Activated T-cell treated with anti-CD3 and anti-CD28 coated beads for 48 hours (primary cell): Measurements from ENCODE around the gene QRFP.
"Not testable (repeated sequence)": the region's sequence is repeated elsewhere in the genome, so short reads cannot be mapped to it uniquely, and the experiment has no call there.

ENCODE experiments used
- DNase-seq: peaks from one replicate; pipeline ENCODE4 v3.0.0-alpha.2; 2020; ENCODE audit warnings: low read depth

Gene QRFP

DNA sequence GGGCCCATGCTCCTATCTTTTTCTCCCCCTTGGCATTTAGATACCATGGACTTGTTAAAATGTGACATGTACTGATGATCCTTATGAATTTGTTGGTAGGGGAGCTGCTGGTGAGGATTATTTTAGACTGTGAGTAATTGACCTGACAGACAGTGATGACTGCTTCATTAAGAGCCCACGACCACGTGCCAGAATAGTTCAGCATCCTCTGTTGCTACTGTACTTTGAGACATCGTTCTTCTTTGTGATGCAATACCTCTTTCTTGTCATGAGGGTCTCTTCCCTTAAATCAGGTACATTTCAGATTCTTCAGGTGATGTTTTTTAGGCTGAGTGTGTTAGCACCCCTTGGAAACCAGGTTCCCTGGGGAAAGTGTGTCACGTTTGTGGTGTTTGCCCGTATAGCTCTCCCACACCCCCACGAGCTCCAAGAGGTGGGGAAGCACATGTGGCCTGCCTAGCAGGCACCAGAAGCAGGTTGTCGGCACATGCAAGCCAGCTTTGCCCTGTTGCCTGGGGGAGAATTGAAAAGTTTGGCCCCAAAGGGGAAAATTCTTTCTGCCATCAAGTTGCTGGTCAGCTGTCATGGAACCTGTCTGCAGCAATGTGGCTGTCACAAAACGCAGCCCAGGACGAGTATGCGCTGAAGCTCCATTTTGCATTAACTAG, 25.1 kb downstream of the QRFP start:
- DNase-seq, result no peak

DNA sequence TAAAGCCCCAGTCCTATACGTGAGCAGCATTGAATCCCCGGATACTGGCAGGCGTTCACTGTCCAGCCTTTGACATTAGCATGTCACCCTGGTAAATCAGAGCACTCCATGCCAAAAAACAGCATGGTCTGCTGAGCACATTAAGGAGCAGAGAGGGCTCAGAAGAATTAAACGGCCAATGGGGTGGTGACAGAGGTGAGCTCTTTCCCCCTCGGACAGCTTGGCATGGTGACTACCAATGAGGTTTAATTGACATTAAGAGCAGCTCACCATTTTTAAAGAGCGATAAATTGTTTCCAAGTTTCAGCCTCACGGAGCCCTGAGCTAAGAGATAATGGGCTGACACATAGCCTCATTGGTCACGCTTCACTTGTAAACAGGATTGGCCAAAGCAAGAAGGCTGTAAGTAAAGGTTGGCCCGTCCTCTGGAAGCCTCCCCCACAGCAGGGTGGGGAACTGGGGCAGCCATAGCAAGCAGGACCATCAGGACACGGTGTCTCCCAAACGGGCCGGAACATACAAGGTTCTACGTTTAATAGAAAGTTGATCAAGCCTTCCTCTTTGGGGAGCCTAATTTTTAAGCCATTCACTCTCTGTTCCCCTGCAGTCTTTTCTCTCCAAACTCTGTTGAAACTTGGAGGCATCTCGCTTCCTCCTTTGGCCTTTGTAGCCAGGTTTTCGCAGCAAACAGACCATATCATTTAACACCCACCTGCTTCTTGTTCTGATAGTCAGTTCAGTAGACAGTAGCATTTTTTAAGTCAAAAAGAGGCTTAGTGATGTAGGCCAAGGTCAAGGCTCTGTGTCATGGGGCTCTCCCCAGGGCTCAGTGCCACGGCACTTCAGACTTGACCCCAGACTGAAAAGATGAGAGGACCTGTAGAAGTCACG, 25.9 kb downstream of the QRFP start:
- DNase-seq, result no peak

DNA sequence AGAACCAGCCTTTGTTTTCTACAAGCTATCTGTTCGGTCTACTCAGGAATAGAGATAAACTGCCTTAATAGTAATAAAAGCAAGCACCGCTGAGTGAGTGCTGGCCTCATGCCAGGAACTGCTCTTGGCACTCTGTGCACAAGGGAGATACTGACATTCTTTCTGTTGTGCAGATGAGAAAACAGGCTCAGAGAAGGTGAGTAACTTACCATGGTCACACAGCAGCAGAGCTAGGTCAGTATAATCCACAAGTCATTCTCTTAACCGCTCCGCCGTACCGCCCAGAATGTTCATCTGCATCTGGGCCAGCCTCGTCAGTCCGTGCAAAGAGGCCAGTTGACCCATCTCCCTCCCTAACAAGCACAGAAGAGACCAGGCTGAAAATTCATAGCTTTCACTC, 27.4 kb downstream of the QRFP start:
- DNase-seq, result no peak

DNA sequence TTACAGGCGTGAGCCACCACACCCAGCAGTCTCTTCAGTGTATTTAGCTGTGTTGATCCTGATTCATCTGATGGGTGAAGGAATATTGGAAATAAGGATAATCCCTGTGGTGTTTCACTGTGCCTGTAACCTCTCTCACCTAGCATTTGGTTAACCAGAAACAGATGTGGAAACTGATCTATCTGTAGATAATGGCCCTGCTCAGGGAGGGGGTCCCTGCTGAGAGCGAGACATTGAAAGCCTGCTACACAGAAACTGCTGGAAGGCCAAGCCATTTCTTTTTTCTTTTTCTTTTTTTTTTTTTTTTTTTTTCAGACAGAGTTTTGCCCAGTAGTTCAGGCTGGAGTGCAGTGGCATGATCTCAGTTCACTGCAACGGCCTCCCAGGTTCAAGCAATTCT, 28.4 kb downstream of the QRFP start:
- no peak for DNase-seq

DNA sequence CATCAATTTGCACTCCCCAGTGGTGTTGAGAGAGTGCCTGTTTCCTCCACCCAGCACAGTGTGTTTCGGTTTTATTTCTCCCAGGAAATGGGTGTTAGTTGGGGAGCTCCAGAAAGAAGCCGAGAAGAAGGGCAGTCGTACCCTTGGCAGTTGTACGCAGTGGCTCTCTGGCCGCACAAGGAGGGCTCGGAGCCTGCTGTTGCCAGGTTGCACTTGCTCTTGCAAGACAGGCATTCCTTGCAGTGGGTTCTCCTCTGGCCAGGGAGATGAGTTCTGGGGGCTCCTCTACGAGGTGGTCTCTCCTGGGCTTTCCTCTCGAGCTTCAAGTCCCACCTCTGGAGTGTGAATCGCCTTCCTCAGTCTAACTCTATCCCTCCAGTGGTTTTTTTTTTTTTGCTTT, 29.1 kb downstream of the QRFP start:
- DNase-seq, result no peak

DNA sequence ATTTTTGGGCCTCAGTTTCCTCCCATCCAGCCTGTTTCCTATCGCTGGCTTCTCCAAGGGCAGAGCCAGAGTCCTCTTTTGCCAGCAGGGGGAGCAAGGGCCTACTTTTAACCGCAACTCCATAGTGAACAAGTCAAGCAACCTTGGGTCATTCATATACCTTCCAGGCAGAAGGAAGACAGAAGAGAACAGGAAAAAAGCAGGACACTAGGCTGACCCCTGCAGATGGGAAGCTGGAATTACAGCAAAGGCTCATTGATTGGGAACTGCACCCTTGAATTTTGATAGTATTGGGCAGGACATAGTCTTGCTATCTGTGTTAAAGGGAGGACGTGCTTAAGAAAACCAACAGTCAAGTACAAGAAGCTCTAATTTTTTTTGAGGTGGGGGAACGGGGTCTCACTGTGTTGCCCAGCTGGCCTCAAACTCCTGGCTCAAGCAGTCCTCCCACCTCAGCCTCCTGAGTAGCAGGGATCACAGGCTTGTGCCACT, 30.1 kb downstream of the QRFP start:
- peak; percentile 21 for DNase-seq

DNA sequence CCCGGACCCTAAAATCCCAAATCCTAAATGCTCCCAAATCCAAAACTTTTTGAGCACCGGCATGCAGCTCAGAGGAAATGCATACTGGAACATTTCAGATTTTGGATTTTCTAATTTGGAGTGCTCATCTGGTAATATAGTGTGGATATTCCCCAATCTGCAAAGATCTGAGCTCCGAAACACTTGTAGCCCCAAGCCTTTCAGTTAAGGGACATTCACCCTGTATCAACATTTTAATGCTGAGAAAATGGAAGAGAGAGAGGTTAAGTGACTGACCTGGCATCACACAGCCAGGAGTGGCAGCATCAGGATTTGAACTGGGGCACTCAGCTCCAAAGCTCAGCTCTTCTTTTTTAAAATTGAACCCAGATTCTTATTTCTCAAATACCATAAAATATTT, 30.7 kb downstream of the QRFP start:
- no peak for DNase-seq

DNA sequence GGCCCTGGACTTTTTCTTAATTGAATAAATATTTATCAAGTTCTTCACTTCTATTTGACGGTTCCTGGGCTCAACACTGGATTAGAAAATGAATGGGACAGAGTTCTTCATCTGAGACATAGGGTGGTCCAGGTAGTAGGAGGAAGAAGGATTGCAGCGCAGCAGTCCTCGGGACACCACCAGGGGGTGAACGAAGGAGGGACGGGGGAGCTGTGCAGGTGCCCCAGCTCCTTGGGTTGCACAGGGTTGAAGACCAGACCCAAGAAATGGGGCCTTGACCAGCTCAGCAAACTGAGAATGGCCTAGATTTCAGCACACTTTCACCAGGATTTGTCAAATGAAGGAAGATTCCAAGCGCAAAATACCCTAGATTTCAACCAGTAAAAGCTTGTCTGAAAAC, 32.1 kb downstream of the QRFP start:
- DNase-seq, result no peak

DNA sequence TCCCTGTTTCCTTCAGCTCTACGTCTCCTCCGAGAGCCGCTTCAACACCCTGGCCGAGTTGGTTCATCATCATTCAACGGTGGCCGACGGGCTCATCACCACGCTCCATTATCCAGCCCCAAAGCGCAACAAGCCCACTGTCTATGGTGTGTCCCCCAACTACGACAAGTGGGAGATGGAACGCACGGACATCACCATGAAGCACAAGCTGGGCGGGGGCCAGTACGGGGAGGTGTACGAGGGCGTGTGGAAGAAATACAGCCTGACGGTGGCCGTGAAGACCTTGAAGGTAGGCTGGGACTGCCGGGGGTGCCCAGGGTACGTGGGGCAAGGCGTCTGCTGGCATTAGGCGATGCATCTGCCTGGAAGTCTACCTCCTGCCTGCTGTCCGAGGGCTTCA, 33.9 kb downstream of the QRFP start:
- DNase-seq, result no peak

DNA sequence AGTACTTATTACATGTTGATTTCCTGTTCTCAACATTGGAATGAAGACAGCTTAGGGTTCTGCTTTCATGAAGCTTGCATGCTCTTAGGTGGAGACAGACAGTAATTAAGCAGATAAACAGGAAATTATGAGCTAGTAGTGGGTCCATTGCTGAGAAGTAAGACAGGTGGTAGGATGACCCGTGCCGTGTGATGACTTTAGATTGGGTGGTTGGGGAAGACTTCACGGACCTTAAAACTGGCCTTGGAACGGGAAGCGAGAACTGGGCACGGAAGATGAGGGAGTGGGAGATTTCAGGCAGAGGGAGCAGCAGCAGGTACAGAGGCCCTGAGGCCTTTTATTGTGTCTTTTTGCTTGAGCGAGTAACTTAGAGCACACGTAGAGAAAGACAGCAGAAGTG, 34.4 kb downstream of the QRFP start:
- no peak for DNase-seq

DNA sequence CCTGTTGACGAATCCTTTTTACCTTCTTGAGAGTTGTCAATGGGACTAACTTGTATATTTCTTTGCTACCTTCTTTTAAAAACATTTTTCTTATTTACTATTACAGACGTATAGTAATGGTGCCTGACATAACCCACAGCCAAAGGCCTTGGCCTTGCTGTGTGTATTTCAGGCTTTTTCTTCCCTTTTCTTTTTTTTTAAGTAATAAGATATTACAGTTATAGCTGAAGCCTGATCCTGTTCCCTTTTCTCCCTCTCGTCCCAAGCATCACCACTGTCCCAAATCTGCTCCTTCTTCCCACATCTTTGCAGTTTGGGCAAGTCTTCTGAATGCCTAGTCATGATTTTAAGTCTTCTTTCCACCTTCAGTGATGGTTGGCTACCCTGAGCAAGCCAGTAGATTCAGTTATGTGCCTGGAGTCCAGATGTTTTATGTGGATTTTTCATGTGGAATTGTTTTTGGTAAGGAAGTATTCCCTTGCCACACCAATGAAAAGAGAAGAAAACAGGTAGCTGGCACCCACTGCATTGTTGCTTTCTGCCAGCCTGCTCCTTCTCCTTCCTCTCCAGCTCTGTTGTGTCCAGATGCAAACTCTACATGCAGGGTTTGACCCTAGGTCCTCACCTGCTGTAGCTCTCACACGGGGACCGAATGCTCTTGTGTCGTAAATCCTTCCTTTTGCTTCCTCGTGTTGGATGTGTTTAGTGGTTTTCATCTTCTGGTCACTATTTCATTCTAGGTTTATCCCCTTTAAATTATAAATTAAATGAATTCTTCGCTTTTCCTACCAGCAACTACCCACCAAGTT, 35.0 kb downstream of the QRFP start:
- no peak for DNase-seq

DNA sequence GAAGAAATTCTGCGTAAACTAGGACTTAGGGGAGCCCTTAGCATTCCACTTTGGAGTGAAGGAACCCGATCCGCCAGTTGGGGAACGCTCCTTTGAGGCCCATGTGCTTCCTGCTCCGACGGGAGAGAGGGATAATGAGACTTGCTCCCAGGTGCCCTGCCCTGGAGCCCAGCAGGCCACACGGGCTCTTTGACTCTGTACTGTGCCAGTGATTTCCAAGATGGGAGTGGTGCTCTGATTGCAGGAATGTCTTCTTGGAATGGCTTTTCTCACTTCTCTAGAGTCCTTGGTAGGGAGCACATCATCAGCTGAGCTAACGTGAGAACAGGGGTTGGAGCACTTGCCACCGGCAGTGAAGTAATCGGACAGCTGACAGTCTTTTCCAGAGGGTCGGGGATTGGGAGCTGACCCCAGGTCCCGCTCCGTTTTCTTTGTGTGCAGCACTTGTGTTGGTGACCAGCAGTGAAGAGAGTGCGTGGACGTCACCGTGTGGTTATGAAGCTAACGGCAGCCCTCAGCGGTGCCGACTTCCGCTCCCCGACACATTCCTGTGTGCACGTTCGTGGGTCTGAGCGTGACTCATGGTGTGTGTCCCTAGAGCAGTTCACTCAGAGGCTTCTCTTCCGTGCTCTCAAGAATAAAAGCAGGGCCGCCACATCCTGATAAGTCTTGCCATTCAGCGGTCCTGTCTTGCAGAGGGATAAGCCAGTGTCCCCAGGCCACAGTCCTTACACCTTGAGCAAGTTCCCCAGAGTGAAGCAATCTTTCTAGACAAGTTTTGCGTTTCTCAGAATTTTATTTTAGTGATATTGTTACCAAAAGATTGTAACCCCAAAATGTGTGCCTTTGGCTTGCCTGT, 35.9 kb downstream of the QRFP start:
- DNase-seq, result no peak

DNA sequence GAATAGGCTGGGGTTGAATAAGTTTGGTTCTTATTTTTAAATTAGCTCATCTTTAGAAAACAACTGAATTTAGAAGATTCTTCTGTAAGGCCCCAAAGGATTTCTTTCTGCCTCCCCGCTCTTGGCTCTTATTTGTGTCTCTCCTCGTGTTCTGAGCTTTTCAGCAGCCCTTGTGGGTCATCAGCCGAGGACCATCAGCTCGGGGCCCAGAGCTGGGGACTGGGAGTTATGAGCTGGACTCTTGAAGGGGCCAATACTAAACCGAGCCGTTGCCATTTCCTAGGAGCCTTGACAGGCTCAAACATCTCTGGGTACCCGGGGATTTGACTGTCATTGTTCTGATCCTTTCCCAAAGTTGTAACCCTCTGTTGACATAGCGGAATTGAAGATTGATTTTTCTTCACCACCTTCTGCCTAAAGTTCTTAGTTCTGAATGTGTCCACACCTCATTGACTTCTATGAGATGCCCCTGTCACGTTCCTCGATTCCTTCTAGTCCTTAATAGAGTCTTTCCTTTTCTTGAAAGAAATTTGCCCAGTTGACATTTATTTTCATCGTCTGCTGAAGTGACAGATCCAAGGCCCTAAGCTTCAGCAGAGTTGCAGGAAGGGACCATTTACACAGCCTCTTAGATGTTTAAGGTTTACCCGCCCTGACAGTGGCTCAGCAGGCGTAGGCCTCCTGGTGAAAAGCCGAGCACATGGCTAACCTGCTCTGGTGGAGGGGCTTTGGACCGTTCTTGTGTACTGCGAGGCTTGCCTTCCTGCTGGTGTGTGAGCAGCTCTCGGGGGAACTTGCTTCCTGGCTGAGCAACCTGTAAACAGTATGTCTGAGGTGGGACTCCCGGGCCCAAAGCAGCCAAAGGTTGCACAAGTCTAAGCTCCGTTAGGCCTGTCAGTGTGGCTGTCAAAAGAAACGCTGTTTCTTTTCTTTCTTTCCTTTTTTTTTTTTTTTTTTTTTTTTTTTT, 37.6 kb downstream of the QRFP start:
- DNase-seq, result no peak

DNA sequence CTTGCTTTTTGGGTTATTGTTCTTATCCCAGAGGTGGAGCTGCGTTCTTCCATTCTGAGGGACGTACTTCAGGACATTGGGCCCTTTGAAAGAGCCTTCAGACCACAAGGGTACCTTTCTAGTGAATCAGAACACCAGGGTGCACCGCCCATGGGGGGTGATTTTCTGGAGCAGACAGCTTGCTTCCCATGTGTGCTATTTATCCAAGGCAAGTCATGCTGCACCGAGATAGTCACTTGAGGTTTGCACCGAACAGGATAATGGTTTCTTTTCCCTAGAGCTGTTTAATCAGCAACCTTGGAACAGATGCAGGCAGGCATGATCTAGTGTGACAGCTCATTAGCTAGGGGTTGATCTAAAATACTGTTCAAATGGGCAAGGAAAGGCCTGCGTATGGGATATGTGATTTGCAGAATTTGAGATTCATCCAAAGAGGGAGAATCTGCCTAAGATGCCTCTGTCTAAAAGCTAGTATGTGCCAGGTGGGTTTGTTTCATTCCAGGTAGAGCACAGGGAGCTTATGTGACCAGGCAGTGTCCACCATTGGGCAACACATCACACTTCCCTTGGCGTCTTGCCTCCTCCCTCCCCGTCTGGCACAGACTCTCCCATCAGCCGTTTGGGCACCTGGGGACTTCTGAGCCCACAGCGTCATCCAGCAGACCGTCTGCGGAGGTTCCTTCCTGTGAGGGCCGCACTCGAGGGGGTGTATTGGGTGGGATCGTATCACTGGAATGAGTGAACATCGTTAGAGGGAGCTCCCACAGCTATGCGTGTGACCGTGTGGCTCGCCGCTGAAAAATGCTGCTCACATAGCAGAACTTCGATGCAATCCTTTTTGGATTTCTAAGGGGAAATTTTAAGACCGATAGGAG, 38.5 kb downstream of the QRFP start:
- DNase-seq, result no peak

DNA sequence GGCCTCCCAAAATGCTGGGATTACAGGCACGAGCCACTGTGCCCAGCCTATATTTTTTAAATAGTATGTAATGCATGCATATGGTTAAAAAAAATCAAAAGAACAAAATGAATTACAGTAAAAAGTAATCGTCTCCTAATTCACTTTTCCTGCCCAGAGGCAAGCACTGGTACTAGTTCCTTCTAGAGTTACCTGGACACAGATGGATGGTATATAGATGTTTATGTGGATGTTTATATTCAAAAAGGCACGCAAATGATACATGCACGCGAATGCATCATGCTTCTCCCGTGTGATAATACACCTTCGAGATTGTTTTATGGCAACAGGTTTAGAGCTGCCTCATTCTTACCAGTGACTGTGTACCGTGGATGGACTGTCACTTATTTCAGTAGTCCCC, 40.1 kb downstream of the QRFP start:
- no peak for DNase-seq

DNA sequence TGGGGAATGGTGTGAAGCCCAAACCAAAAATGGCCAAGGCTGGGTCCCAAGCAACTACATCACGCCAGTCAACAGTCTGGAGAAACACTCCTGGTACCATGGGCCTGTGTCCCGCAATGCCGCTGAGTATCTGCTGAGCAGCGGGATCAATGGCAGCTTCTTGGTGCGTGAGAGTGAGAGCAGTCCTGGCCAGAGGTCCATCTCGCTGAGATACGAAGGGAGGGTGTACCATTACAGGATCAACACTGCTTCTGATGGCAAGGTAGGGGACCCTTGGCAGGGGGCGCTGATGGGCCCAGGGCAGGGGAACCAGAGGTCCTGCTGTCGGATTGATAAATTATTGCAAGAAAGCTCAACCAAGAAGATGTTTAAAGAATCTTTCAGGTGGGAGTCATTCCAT, 41.8 kb downstream of the QRFP start:
- no peak for DNase-seq

DNA sequence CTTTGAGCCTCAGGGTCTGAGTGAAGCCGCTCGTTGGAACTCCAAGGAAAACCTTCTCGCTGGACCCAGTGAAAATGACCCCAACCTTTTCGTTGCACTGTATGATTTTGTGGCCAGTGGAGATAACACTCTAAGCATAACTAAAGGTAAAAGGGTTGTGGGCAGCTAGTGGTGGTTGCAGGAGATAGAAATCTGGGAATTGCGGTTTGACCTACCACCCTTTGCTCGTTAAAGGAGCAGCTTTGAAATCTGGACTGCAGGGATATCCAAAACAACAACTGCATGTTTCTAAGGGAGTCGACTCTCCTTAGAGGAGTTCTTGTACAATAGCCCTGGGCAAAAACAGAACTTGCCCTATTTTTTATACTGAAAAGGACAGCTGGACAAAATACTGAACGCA, 42.5 kb downstream of the QRFP start:
- DNase-seq, result no peak

DNA sequence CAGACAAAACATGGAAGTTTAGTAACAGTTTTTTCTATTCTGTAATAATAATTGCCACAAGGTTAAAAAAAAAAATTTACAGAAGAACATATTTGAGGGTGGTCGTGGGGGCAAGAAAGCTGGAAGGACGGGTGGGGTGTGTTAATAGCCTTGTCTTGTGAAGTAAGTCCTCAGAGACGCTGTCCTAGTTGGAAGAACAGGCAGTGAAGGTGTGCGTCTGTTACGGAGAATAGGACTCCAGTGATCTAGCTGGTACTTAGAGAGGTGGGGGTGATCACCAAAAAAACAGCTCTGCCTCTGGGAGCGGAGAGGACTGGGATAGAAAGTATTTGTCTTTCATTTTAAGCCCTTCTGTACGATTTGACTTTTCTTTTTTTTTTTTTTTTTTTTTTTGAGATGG, 43.8 kb downstream of the QRFP start:
- DNase-seq, result no peak

DNA sequence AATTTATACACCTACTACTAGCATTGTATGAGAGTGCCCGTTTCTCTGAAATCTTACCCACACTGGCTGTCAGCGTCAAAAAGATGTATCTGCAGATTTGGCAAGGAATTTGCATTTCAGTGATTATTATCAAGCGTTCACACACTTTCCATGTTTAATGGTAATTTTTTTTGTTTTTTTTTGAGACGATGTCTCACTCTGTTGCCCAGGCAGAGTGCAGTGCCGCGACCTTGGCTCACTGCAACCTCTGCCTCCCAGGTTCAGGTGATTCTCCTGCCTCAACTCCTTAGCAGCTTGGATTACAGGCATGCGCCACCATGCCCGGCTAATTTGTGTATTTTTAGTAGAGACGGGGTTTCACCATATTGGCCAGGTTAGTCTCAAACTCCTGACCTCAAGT, 47.3 kb downstream of the QRFP start:
- DNase-seq, result no peak

DNA sequence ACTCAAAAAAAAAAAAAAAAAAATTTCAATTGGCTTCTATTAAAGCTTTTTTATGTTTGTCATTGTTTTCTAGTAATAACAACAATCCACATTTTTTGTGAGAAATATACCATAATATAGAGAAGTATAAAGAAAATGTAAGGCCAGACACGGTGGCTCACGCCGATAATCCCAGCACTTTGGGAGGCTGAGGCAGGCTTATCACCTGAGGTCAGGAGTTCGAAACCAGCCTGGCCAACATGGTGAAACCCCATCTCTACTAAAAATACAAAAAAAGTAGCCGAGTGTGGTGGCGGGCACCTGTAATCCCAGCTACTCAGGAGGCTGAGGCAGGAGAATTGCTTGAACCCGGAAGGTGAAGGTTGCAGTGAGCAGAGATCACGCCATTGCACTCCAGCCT, 48.1 kb downstream of the QRFP start:
- DNase-seq, result not testable (repeated sequence)
